IMR-90 (cell line): ENCODE data around the gene DMAP1. TPM values are rescaled to one million over a fixed set of nuclear protein-coding genes. Genes with fewer than 3 reads are reported as not detected.

Source experiments
- ATAC-seq: fragments of 200-7000 bp; cut with Tn5 transposase; 2 replicates; pipeline ENCODE4 v1.9.1; 2020; ENCODE audit warnings: low read depth, mild to moderate bottlenecking, moderate library complexity
- BruUV-seq: library from RNA; stranded (reverse); fragments of 400-500 nt; replicated peaks from 2 replicates; lab custom pipeline; 2021; lab: Mats Ljungman, UMichigan
- CTCF ChIA-PET: fragments of 300-600 bp; formaldehyde crosslinking; extraction: SDS; loops from one replicate; lab custom pipeline; 2021; ENCODE audit warnings: antibody characterized with exemption; lab: Yijun Ruan, JAX
- POLR2A ChIA-PET: fragments of 300-600 bp; sonication (Branson Sonifier 250); formaldehyde crosslinking; loops from one replicate; lab custom pipeline; 2022; ENCODE audit warnings: antibody characterized with exemption; ENCODE audit not compliant: unreplicated experiment; lab: Charles Lee
- DNase-seq: peaks from one replicate; pipeline ENCODE4 v3.0.0; 2013
- H2AFZ ChIP-seq: replicated peaks from 2 replicates; pipeline ENCODE3; 2013; ENCODE audit warnings: low read length, mild to moderate bottlenecking; ENCODE audit not compliant: poor library complexity
- H2AK5ac ChIP-seq: 2 replicates; pipeline ENCODE4 v1.6.1; 2013; ENCODE audit warnings: low read depth, low read length, inconsistent platforms
- H2AK9ac ChIP-seq: replicated peaks from 2 replicates; pipeline ENCODE3; 2013; ENCODE audit warnings: mild to moderate bottlenecking, low read depth, low read length, moderate library complexity; ENCODE audit not compliant: poor library complexity
- H2BK120ac ChIP-seq: 2 replicates; pipeline ENCODE4 v1.6.1; 2013; ENCODE audit warnings: low read depth, low read length, inconsistent platforms
- H2BK15ac ChIP-seq: 3 replicates; pipeline ENCODE4 v1.6.1; 2013; ENCODE audit warnings: low read depth, low read length, inconsistent platforms
- H2BK20ac ChIP-seq: 2 replicates; pipeline ENCODE4 v1.6.1; 2013; ENCODE audit warnings: low read depth, mild to moderate bottlenecking, inconsistent platforms, low read length, moderate library complexity
- H2BK5ac ChIP-seq: 2 replicates; pipeline ENCODE4 v1.6.1; 2013; ENCODE audit warnings: mild to moderate bottlenecking, low read depth, low read length, inconsistent platforms; ENCODE audit not compliant: poor library complexity, severe bottlenecking
- H3K14ac ChIP-seq: replicated peaks from 2 replicates; pipeline ENCODE4 v1.6.1; 2013; ENCODE audit warnings: low read depth, low read length, inconsistent platforms
- H3K18ac ChIP-seq: 2 replicates; pipeline ENCODE4 v1.6.1; 2013; ENCODE audit warnings: low read depth, low read length, control low read depth
- H3K23ac ChIP-seq: 2 replicates; pipeline ENCODE4 v1.6.1; 2013; ENCODE audit warnings: low read depth, low read length, inconsistent platforms
- H3K27ac ChIP-seq: 2 replicates; pipeline ENCODE4 v1.5.1; 2013; ENCODE audit warnings: mild to moderate bottlenecking, control low read depth, low read length; ENCODE audit not compliant: insufficient read depth
- H3K27me3 ChIP-seq: 2 replicates; pipeline ENCODE4 v1.6.1; 2013; ENCODE audit warnings: low read length; ENCODE audit not compliant: control insufficient read depth, insufficient read depth
- H3K36me3 ChIP-seq: 2 replicates; pipeline ENCODE4 v1.6.1; 2013; ENCODE audit warnings: low read length, mixed read lengths; ENCODE audit not compliant: control insufficient read depth, insufficient read depth
- H3K4ac ChIP-seq: 2 replicates; pipeline ENCODE4 v1.6.1; 2013; ENCODE audit warnings: low read depth, low read length, inconsistent platforms
- H3K4me1 ChIP-seq: 2 replicates; pipeline ENCODE4 v1.6.1; 2013; ENCODE audit warnings: low read length, mixed read lengths; ENCODE audit not compliant: control insufficient read depth, insufficient read depth
- H3K4me2 ChIP-seq: 2 replicates; pipeline ENCODE4 v1.6.1; 2013; ENCODE audit warnings: low read depth, mild to moderate bottlenecking, control low read depth, low read length, moderate library complexity
- H3K4me3 ChIP-seq: 2 replicates; pipeline ENCODE4 v1.5.1; 2013; ENCODE audit warnings: low read depth, mild to moderate bottlenecking, control low read depth, low read length, moderate library complexity; ENCODE audit not compliant: insufficient read depth
- H3K56ac ChIP-seq: 2 replicates; pipeline ENCODE4 v1.6.1; 2013; ENCODE audit warnings: low read length, inconsistent platforms; ENCODE audit not compliant: insufficient read depth; ENCODE audit errors: extremely low read depth
- H3K79me1 ChIP-seq, 2 experiments: 2 replicates each; pipeline ENCODE4 v1.6.1; 2013; ENCODE audit warnings: low read length in 2 of 2, inconsistent platforms in 1 of 2, low read depth in 1 of 2
- H3K9ac ChIP-seq: 2 replicates; pipeline ENCODE4 v1.6.1; 2013; ENCODE audit warnings: low read depth, low read length, control low read depth
- H3K9me1 ChIP-seq: 2 replicates; pipeline ENCODE4 v1.6.1; 2013; ENCODE audit warnings: low read length, inconsistent platforms; ENCODE audit not compliant: insufficient read depth
- H3K9me3 ChIP-seq: 2 replicates; pipeline ENCODE4 v1.6.1; 2013; ENCODE audit warnings: low read length; ENCODE audit not compliant: control insufficient read depth, insufficient read depth
- H4K20me1 ChIP-seq: 2 replicates; pipeline ENCODE4 v1.6.1; 2013; ENCODE audit warnings: low read length, inconsistent platforms; ENCODE audit not compliant: insufficient read depth
- H4K5ac ChIP-seq: 2 replicates; pipeline ENCODE4 v1.6.1; 2013; ENCODE audit warnings: mild to moderate bottlenecking, low read depth, low read length, control low read depth
- H4K8ac ChIP-seq, 2 experiments: 2 replicates each; pipeline ENCODE4 v1.6.1; 2013; ENCODE audit warnings: low read depth in 2 of 2, low read length in 2 of 2, control low read depth in 1 of 2, inconsistent platforms in 1 of 2
- H4K91ac ChIP-seq: 2 replicates; pipeline ENCODE4 v1.6.1; 2013; ENCODE audit warnings: low read depth, low read length, inconsistent platforms; ENCODE audit not compliant: insufficient read depth
- BHLHE40 ChIP-seq: fragments of 150-350 bp; IDR thresholded peaks from 2 replicates; pipeline ENCODE4 v1.6.1; 2016; ENCODE audit warnings: mild to moderate bottlenecking, low read depth, low read length
- CEBPB ChIP-seq: IDR thresholded peaks from 2 replicates; pipeline ENCODE4 v1.6.1; 2012; ENCODE audit warnings: low read depth, low read length, improper control_type of control experiment
- CHD1 ChIP-seq: IDR thresholded peaks from 2 replicates; pipeline ENCODE4 v1.6.1; 2012; ENCODE audit warnings: low read depth, low read length, improper control_type of control experiment
- FOS ChIP-seq: fragments of 150-350 bp; IDR thresholded peaks from 2 replicates; pipeline ENCODE4 v1.6.1; 2016; ENCODE audit warnings: low read depth, low read length
- MAFK ChIP-seq: IDR thresholded peaks from 2 replicates; pipeline ENCODE4 v1.6.1; 2012; ENCODE audit warnings: low read depth, low read length, improper control_type of control experiment
- MAZ ChIP-seq: IDR thresholded peaks from 2 replicates; pipeline ENCODE4 v1.6.1; 2012; ENCODE audit warnings: low read depth, mild to moderate bottlenecking, low read length, improper control_type of control experiment, moderate library complexity, borderline replicate concordance
- MXI1 ChIP-seq: IDR thresholded peaks from 2 replicates; pipeline ENCODE4 v1.6.1; 2012; ENCODE audit warnings: low read depth, mild to moderate bottlenecking, low read length, moderate library complexity, borderline replicate concordance
- NFE2L2 ChIP-seq: fragments of 150-350 bp; IDR thresholded peaks from 2 replicates; pipeline ENCODE4 v1.6.1; 2016; ENCODE audit warnings: low read depth, mild to moderate bottlenecking, low read length
- POLR2A ChIP-seq: IDR thresholded peaks from 2 replicates; pipeline ENCODE4 v1.6.1; 2012; ENCODE audit warnings: mild to moderate bottlenecking, low read depth, low read length
- RAD21 ChIP-seq: IDR thresholded peaks from 2 replicates; pipeline ENCODE4 v1.6.1; 2012; ENCODE audit warnings: low read length, improper control_type of control experiment
- RCOR1 ChIP-seq: IDR thresholded peaks from 2 replicates; pipeline ENCODE4 v1.6.1; 2012; ENCODE audit warnings: mild to moderate bottlenecking, low read length, improper control_type of control experiment; ENCODE audit not compliant: insufficient replicate concordance
- RFX5 ChIP-seq: IDR thresholded peaks from 2 replicates; pipeline ENCODE4 v1.8.0; 2012; ENCODE audit warnings: low read depth, mild to moderate bottlenecking, low read length, moderate library complexity
- SMC3 ChIP-seq: fragments of 150-350 bp; IDR thresholded peaks from 2 replicates; pipeline ENCODE4 v1.6.1; 2016; ENCODE audit warnings: low read depth, mild to moderate bottlenecking, antibody characterized with exemption, low read length, moderate library complexity
- WGBS, 2 experiments: methylation state at CpG; one replicate each; pipeline versions ENCODE4 v1.1.5 to v1.1.7; 2013; ENCODE audit warnings: missing lambda C conversion rate in 2 of 2; ENCODE audit not compliant: insufficient read length in 1 of 2; ENCODE audit errors: extremely low coverage in 2 of 2; 5-methylcytosine and 5-hydroxymethylcytosine counted together
- dilution Hi-C: fragments of 300-500 bp; cut with HindIII; formaldehyde crosslinking; loops from one replicate; pipeline ENCODE4 v1.14.3; 2018; ENCODE audit warnings: low sequenced_read_pairs; ENCODE audit not compliant: unreplicated experiment
- in situ Hi-C: fragments of 300-500 bp; cut with MboI; formaldehyde crosslinking; loops from 3 replicates; pipeline ENCODE4 v1.14.3; 2019; ENCODE audit warnings: low sequenced_read_pairs, inconsistent platforms, mixed read lengths
- intact Hi-C: fragments of 100-400 bp; cut with micrococcal nuclease; formaldehyde crosslinking; loops from 2 replicates; pipeline ENCODE4 v1.10.0; 2022
- polyA plus RNA-seq, 3 experiments: library from polyadenylated mRNA; depleted of rRNA; stranded (reverse); fragments of >200 nt; gene quantifications; 2 replicates each; pipeline ENCODE4 v1.2.3, GENCODE V29; 2012; ENCODE audit warnings: low replicate concordance in 1 of 3
- total RNA-seq: library from RNA; depleted of rRNA; stranded (reverse); fragments of >200 nt; gene quantifications from 2 replicates; pipeline ENCODE4 v1.2.3, GENCODE V29; 2012
- TF ChIP-seq, protein P1 (sequence below): fragments of 150-350 bp; IDR thresholded peaks from 2 replicates; pipeline ENCODE4 v1.6.1; 2017; ENCODE audit warnings: mild to moderate bottlenecking, antibody characterized with exemption, low read length, low read depth
- TF ChIP-seq, protein P2 (sequence below): conservative IDR thresholded peaks from 2 replicates; pipeline ENCODE4 v1.5.1; 2012; ENCODE audit warnings: mild to moderate bottlenecking, low read depth, low read length, improper control_type of control experiment
- TF ChIP-seq, protein P3 (sequence below): fragments of 150-350 bp; IDR thresholded peaks from 2 replicates; pipeline ENCODE4 v1.6.1; 2016; ENCODE audit warnings: low read depth, mild to moderate bottlenecking, low read length, moderate library complexity, borderline replicate concordance

Gene DMAP1
- total and polyA plus RNA-seq, 2 of the 4 experiments (the other 2 are of a cell fraction): 22.2 to 34.3 TPM

DNA sequence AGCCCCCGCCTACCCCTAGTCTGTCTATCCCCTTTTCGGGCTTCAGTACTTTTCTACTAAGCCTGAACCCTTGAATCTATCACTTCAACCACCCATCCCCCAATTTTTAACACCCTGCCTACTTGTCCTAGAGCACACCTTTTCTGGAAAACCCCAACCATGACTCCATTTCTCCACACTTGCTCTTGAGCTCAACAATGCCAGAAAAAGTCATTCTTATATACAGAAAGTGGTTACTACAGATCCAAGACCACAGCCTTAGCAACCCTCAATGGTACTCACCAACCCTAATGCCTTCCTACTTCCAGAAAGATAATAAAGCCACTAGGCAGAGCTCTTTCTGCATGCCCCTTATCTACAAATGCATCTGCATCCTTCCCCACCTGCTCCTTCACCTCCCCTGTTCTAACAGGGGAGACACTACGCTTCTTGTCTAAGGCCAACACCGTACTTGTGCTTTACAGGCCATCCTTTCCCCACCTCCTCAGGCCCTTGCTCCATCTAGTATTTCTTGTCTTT, 41.2 kb downstream of the DMAP1 start:
- no peak overlapping the region for H2AK9ac ChIP-seq
- no peak overlapping the region for H2BK120ac ChIP-seq
- H2AFZ ChIP-seq: no peak overlapping the region
- POLR2A ChIA-PET: no interaction called here
- CTCF ChIA-PET: interaction anchor here (0.5 to 1.5 kb wide), 2 partner anchors 14 to 118 kb away, joined by 3 read pairs; no protein-coding TSS in a partner anchor
- no peak overlapping the region for H3K23ac ChIP-seq
- H4K5ac ChIP-seq: no peak overlapping the region
- no peaks in the 10 kb centered on the region for H3K9me3 ChIP-seq
- H2BK20ac ChIP-seq: no peak overlapping the region
- no peaks in the 10 kb centered on the region for H3K4me1 ChIP-seq
- H3K27me3 ChIP-seq: no peaks in the 10 kb centered on the region
- no peak overlapping the region for H2AK5ac ChIP-seq
- no peak overlapping the region for H3K14ac ChIP-seq
- 0 out of 2 replicates have a peak, but pooled peaks cover 5% of the 10 kb centered on the region for H3K9me1 ChIP-seq
- no peak for ATAC-seq
- intact Hi-C loops: no loop called here
- H3K4me2 ChIP-seq: no peak overlapping the region
- no peak overlapping the region for H3K4ac ChIP-seq
- no peak overlapping the region for H2BK5ac ChIP-seq
- H3K27ac ChIP-seq: no peak overlapping the region
- in situ Hi-C loops: no loop called here
- DNase-seq: no peak
- H4K8ac ChIP-seq: no peak overlapping the region
- no peak overlapping the region for H4K91ac ChIP-seq
- no peak overlapping the region for H3K4me3 ChIP-seq
- no peak for TF ChIP-seq BHLHE40
- TF ChIP-seq RFX5: no peak
- no peak for TF ChIP-seq SMC3
- TF ChIP-seq MXI1: no peak
- no peak for TF ChIP-seq CHD1
- TF ChIP-seq, protein P1, sequence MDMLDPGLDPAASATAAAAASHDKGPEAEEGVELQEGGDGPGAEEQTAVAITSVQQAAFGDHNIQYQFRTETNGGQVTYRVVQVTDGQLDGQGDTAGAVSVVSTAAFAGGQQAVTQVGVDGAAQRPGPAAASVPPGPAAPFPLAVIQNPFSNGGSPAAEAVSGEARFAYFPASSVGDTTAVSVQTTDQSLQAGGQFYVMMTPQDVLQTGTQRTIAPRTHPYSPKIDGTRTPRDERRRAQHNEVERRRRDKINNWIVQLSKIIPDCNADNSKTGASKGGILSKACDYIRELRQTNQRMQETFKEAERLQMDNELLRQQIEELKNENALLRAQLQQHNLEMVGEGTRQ: no peak
- TF ChIP-seq, protein P2, sequence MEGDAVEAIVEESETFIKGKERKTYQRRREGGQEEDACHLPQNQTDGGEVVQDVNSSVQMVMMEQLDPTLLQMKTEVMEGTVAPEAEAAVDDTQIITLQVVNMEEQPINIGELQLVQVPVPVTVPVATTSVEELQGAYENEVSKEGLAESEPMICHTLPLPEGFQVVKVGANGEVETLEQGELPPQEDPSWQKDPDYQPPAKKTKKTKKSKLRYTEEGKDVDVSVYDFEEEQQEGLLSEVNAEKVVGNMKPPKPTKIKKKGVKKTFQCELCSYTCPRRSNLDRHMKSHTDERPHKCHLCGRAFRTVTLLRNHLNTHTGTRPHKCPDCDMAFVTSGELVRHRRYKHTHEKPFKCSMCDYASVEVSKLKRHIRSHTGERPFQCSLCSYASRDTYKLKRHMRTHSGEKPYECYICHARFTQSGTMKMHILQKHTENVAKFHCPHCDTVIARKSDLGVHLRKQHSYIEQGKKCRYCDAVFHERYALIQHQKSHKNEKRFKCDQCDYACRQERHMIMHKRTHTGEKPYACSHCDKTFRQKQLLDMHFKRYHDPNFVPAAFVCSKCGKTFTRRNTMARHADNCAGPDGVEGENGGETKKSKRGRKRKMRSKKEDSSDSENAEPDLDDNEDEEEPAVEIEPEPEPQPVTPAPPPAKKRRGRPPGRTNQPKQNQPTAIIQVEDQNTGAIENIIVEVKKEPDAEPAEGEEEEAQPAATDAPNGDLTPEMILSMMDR: no peak
- TF ChIP-seq MAZ: no peak
- TF ChIP-seq MAFK: no peak
- TF ChIP-seq FOS: no peak
- no peak for TF ChIP-seq CEBPB
- TF ChIP-seq, protein P3, sequence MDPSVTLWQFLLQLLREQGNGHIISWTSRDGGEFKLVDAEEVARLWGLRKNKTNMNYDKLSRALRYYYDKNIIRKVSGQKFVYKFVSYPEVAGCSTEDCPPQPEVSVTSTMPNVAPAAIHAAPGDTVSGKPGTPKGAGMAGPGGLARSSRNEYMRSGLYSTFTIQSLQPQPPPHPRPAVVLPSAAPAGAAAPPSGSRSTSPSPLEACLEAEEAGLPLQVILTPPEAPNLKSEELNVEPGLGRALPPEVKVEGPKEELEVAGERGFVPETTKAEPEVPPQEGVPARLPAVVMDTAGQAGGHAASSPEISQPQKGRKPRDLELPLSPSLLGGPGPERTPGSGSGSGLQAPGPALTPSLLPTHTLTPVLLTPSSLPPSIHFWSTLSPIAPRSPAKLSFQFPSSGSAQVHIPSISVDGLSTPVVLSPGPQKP: no peak
- TF ChIP-seq RCOR1: no peak
- no peak for TF ChIP-seq NFE2L2
- TF ChIP-seq RAD21: no peak
- no peak for TF ChIP-seq POLR2A
- dilution Hi-C loops: no loop called here
- no peak overlapping the region for H3K18ac ChIP-seq
- BruUV-seq: no TSS peak
- H4K20me1 ChIP-seq: no peaks in the 10 kb centered on the region; the same call in none of the 2 replicates
- peaks cover 7% of the 10 kb centered on the region for H3K36me3 ChIP-seq
- H3K9ac ChIP-seq: no peak overlapping the region
- H3K79me1 ChIP-seq: no peaks in the 10 kb centered on the region
- no peak overlapping the region for H2BK15ac ChIP-seq
- 100% methylated on average over 4 of the region's 4 CpGs; no CpG with 5 or more reads in 1 of the 2 experiments for WGBS, 2 experiments
- H3K56ac ChIP-seq: no peak overlapping the region
